OCI-LY1 (cell line): ENCODE data around the gene ROR2.

ENCODE experiments used
- H2AFZ ChIP-seq: fragments of 200-600 bp; sonication (generic), shearing (Covaris generic); 2 replicates; pipeline ENCODE4 v1.6.0; 2014; ENCODE audit warnings: antibody characterized with exemption, mild to moderate bottlenecking, low read length
- H3F3A ChIP-seq: fragments of 200-600 bp; sonication (generic), shearing (Covaris generic); 2 replicates; pipeline ENCODE4 v1.6.0; 2014; ENCODE audit warnings: mild to moderate bottlenecking, antibody characterized with exemption, low read length, moderate library complexity; ENCODE audit not compliant: insufficient read depth
- H3K27ac ChIP-seq: fragments of 200-600 bp; sonication (generic); 2 replicates; pipeline ENCODE4 v1.5.1; 2014; ENCODE audit warnings: low read length, mixed run types, mild to moderate bottlenecking, low read depth; ENCODE audit not compliant: poor library complexity, severe bottlenecking
- H3K27me3 ChIP-seq: fragments of 200-600 bp; sonication (generic); 2 replicates; pipeline ENCODE4 v1.6.0; 2014; ENCODE audit warnings: antibody characterized with exemption, mild to moderate bottlenecking, low read length, moderate library complexity; ENCODE audit not compliant: insufficient read depth
- H3K36me3 ChIP-seq: fragments of 200-600 bp; sonication (generic); 2 replicates; pipeline ENCODE4 v1.6.1; 2014; ENCODE audit warnings: mild to moderate bottlenecking, antibody characterized with exemption, low read length, moderate library complexity, mixed read lengths; ENCODE audit not compliant: insufficient read depth
- H3K4me1 ChIP-seq: fragments of 200-600 bp; sonication (generic); 2 replicates; pipeline ENCODE4 v1.5.1; 2014; ENCODE audit warnings: mild to moderate bottlenecking, low read length, moderate library complexity; ENCODE audit not compliant: insufficient read depth, severe bottlenecking
- H3K4me2 ChIP-seq: fragments of 200-600 bp; sonication (generic), shearing (Covaris generic); 2 replicates; pipeline ENCODE4 v1.6.1; 2014; ENCODE audit warnings: low read length
- H3K4me3 ChIP-seq: fragments of 200-600 bp; sonication (generic); 2 replicates; pipeline ENCODE4 v1.5.1; 2014; ENCODE audit warnings: low read length, low read depth, mild to moderate bottlenecking, mixed read lengths; ENCODE audit not compliant: poor library complexity, severe bottlenecking
- H3K79me2 ChIP-seq: fragments of 200-600 bp; shearing (Covaris generic); 2 replicates; pipeline ENCODE4 v1.6.1; 2016; ENCODE audit warnings: mixed run types, low read length, mixed read lengths; ENCODE audit not compliant: insufficient read depth
- H3K9ac ChIP-seq: fragments of 200-600 bp; sonication (generic), shearing (Covaris generic); 2 replicates; pipeline ENCODE4 v1.6.1; 2014; ENCODE audit warnings: mild to moderate bottlenecking, low read length, mixed read lengths
- H3K9me2 ChIP-seq: fragments of 200-600 bp; sonication (generic), shearing (Covaris generic); 2 replicates; pipeline ENCODE4 v1.6.1; 2014; ENCODE audit warnings: low read depth, mild to moderate bottlenecking, low read length, mixed read lengths
- H3K9me3 ChIP-seq: fragments of 200-600 bp; shearing (Covaris generic); 2 replicates; pipeline ENCODE4 v1.6.1; 2014; ENCODE audit warnings: low read length, mixed read lengths
- H4K20me1 ChIP-seq: fragments of 200-600 bp; sonication (generic), shearing (Covaris generic); 2 replicates; pipeline ENCODE4 v1.6.0; 2016; ENCODE audit warnings: mild to moderate bottlenecking, low read length; ENCODE audit not compliant: insufficient read depth
- CTCF ChIP-seq: fragments of 200-600 bp; sonication (generic), shearing (Covaris generic); IDR thresholded peaks from 2 replicates; pipeline ENCODE4 v1.5.1; 2017; ENCODE audit warnings: mild to moderate bottlenecking, antibody characterized with exemption, low read length, moderate library complexity, mixed read lengths
- EZH2 ChIP-seq: fragments of 200-600 bp; sonication (generic), shearing (Covaris generic); IDR thresholded peaks from 2 replicates; pipeline ENCODE4 v1.8.0; 2017; ENCODE audit warnings: borderline replicate concordance, mixed run types, mild to moderate bottlenecking, antibody characterized with exemption, low read length, moderate library complexity, mixed read lengths

Gene ROR2

GRCh38 chr9:91720751-91721705, 229.0 kb downstream of the ROR2 start:
- Histone ChIP-seq H3K79me2 (no peaks in the 10 kb centered on the region), H3K4me2 (no peak overlapping the region), H3K9me2 (no peaks in the 10 kb centered on the region), H3K4me3 (no peak overlapping the region), H3K9me3 (no peaks in the 10 kb centered on the region), H3K36me3 (no peaks in the 10 kb centered on the region), H2AFZ (no peak overlapping the region), H3K27ac (no peak overlapping the region), H4K20me1 (no peaks in the 10 kb centered on the region), H3K4me1 (peaks cover 9% of the 10 kb centered on the region), H3F3A (no peaks in the 10 kb centered on the region), H3K27me3 (no peaks in the 10 kb centered on the region; the same call in 1 of the 2 replicates), H3K9ac (no peak overlapping the region)
- 0 out of 2 replicates have a peak, but pooled peaks have one; percentile 22 for TF ChIP-seq CTCF
- no peak for TF ChIP-seq EZH2

GRCh38 chr9:91720313-91720712, 229.7 kb downstream of the ROR2 start:
- Histone ChIP-seq H2AFZ (no peak overlapping the region), H3K79me2 (no peaks in the 10 kb centered on the region), H3K36me3 (no peaks in the 10 kb centered on the region), H3K9me2 (no peaks in the 10 kb centered on the region), H3K9ac (no peak overlapping the region), H3K27ac (no peak overlapping the region), H3K4me3 (no peak overlapping the region), H3K27me3 (no peaks in the 10 kb centered on the region; the same call in 1 of the 2 replicates), H3K4me1 (peaks cover 9% of the 10 kb centered on the region), H3K9me3 (no peaks in the 10 kb centered on the region), H3K4me2 (no peak overlapping the region), H3F3A (no peaks in the 10 kb centered on the region), H4K20me1 (no peaks in the 10 kb centered on the region)
- TF ChIP-seq CTCF = no peak
- no peak for TF ChIP-seq EZH2

GRCh38 chr9:91718071-91718470, 232.0 kb downstream of the ROR2 start:
- no peak overlapping the region for H3K27ac ChIP-seq
- H3K36me3 ChIP-seq = no peaks in the 10 kb centered on the region
- H3K4me1 ChIP-seq = peaks cover 13% of the 10 kb centered on the region
- no peaks in the 10 kb centered on the region for H3K9me2 ChIP-seq
- no peak overlapping the region for H3K4me2 ChIP-seq
- H3K4me3 ChIP-seq = no peak overlapping the region
- H2AFZ ChIP-seq = no peak overlapping the region
- H3F3A ChIP-seq = no peaks in the 10 kb centered on the region
- H3K79me2 ChIP-seq = no peaks in the 10 kb centered on the region
- H4K20me1 ChIP-seq = no peaks in the 10 kb centered on the region
- H3K9me3 ChIP-seq = no peaks in the 10 kb centered on the region
- H3K9ac ChIP-seq = no peak overlapping the region
- TF ChIP-seq EZH2 (no peak), CTCF (no peak)
- H3K27me3 ChIP-seq = peaks cover 4% of the 10 kb centered on the region; the same call in 1 of the 2 replicates
